ENCODE results near the gene THRB.

DNA sequence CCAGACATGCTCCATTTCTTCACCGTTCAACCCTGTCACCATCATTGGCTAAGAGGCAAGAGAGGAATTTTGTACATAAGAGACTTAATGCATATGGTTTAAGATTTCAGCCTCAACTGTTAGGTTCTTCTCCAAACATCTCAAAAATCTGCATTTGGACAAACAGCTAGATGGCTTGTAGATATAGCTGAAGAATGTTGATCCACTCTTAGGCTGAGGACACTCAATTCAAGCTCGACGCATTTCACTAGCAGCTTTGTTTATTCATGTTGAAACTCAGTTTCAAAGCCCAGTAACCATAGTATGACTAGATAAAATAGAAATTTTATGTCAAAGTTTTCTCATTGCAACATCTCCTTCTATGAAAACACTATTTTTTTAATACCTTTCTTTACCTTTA is 208.2 kb downstream of the THRB start:
- TF ChIP-seq EZH2 (IDR thresholded peaks at IDR 0.05) (no peak), FOXP2 (optimal IDR thresholded peaks at IDR 0.05; ENCODE audit: control extremely low read depth, extremely low read length, insufficient read depth) (no peak), POLR2AphosphoS5 (IDR thresholded peaks at IDR 0.05; ENCODE audit: borderline replicate concordance, low read depth, low read length) (no peak)
